Liver (tissue), 9 donors: ENCODE measurements around the gene ACOT7. TPM values are rescaled to one million over a fixed set of nuclear protein-coding genes. Genes with fewer than 3 reads are reported as not detected.

ENCODE experiments used
- DNase-seq: peaks from one replicate; pipeline ENCODE4 v3.0.0-alpha.2; 2017; ENCODE audit warnings: low spot score
- H3K27ac ChIP-seq, 2 donors: one replicate each; pipeline ENCODE4 v1.7.0; 2013; ENCODE audit warnings: inconsistent platforms in 2 of 2, low read length in 2 of 2, control low read depth in 1 of 2, low read depth in 1 of 2, mild to moderate bottlenecking in 1 of 2
- H3K27me3 ChIP-seq, 4 donors: one replicate each; pipeline versions ENCODE4 v1.6.1 to v1.7.0; 2013; ENCODE audit warnings: low read length in 3 of 4, inconsistent platforms in 1 of 4, mild to moderate bottlenecking in 1 of 4, moderate library complexity in 1 of 4; ENCODE audit not compliant: control insufficient read depth in 4 of 4, insufficient read depth in 4 of 4
- H3K36me3 ChIP-seq, 4 donors: one replicate each; pipeline versions ENCODE4 v1.6.1 to v1.7.0; 2013; ENCODE audit warnings: low read length in 3 of 4, mild to moderate bottlenecking in 3 of 4, low read depth in 1 of 4, moderate library complexity in 1 of 4; ENCODE audit not compliant: control insufficient read depth in 4 of 4, insufficient read depth in 3 of 4
- H3K4me1 ChIP-seq, 4 donors: one replicate each; pipeline versions ENCODE4 v1.6.1 to v1.7.0; 2013; ENCODE audit warnings: low read length in 3 of 4, mild to moderate bottlenecking in 3 of 4, moderate library complexity in 1 of 4; ENCODE audit not compliant: control insufficient read depth in 4 of 4, insufficient read depth in 4 of 4
- H3K4me3 ChIP-seq, 3 donors: one replicate each; pipeline versions ENCODE4 v1.6.1 to v1.7.0; 2013; ENCODE audit warnings: low read length in 3 of 3, control low read depth in 1 of 3, low read depth in 1 of 3, mild to moderate bottlenecking in 1 of 3
- H3K9ac ChIP-seq, 2 donors: one replicate each; pipeline ENCODE4 v1.7.0; 2013; ENCODE audit warnings: low read length in 2 of 2, mild to moderate bottlenecking in 2 of 2, moderate library complexity in 2 of 2, control low read depth in 1 of 2, low read depth in 1 of 2
- H3K9me3 ChIP-seq, 4 donors: one replicate each; pipeline versions ENCODE4 v1.6.1 to v1.7.0; 2013; ENCODE audit warnings: low read length in 3 of 4; ENCODE audit not compliant: control insufficient read depth in 4 of 4
- ATF3 ChIP-seq: IDR thresholded peaks from 2 replicates; pipeline ENCODE4 v1.6.1; 2016; ENCODE audit warnings: antibody characterized with exemption
- CTCF ChIP-seq: fragments of 150-350 bp; IDR thresholded peaks from 2 replicates; pipeline ENCODE4 v1.5.1; 2017; ENCODE audit warnings: improper control_type of control experiment, low read depth, low read length; ENCODE audit not compliant: missing input control
- EGR1 ChIP-seq, 2 donors: IDR thresholded peaks; 2 replicates each; pipeline ENCODE4 v1.6.1; 2016 to 2018; ENCODE audit warnings: antibody characterized with exemption in 2 of 2, low read depth in 2 of 2
- FOXA1 ChIP-seq: IDR thresholded peaks from 2 replicates; pipeline ENCODE4 v1.6.1; 2016; ENCODE audit warnings: antibody characterized with exemption
- FOXA2 ChIP-seq: IDR thresholded peaks from 2 replicates; pipeline ENCODE4 v1.6.1; 2016; ENCODE audit warnings: antibody characterized with exemption
- GABPA ChIP-seq, 2 donors: IDR thresholded peaks in 1 of 2; conservative IDR thresholded peaks in 1 of 2; 2 replicates each; pipeline ENCODE4 v1.6.1; 2016; ENCODE audit warnings: antibody characterized with exemption in 2 of 2, mild to moderate bottlenecking in 1 of 2, moderate library complexity in 1 of 2
- HNF4A ChIP-seq, 2 donors: conservative IDR thresholded peaks; 2 replicates each; pipeline ENCODE4 v1.6.1; 2016; ENCODE audit warnings: antibody characterized with exemption in 2 of 2, mild to moderate bottlenecking in 2 of 2
- HNF4G ChIP-seq: IDR thresholded peaks from 2 replicates; pipeline ENCODE4 v1.6.1; 2016; ENCODE audit warnings: antibody characterized with exemption
- JUND ChIP-seq, 2 donors: IDR thresholded peaks; 2 replicates each; pipeline ENCODE4 v1.6.1; 2016; ENCODE audit warnings: antibody characterized with exemption in 2 of 2
- NR2F2 ChIP-seq: IDR thresholded peaks from 2 replicates; pipeline ENCODE4 v1.6.1; 2016; ENCODE audit warnings: antibody characterized with exemption
- RAD21 ChIP-seq, 2 donors: IDR thresholded peaks; 2 replicates each; pipeline ENCODE4 v1.6.1; 2016; ENCODE audit warnings: antibody characterized with exemption in 2 of 2, mild to moderate bottlenecking in 2 of 2
- REST ChIP-seq: IDR thresholded peaks from 2 replicates; pipeline ENCODE4 v1.6.1; 2016; ENCODE audit warnings: antibody characterized with exemption, mild to moderate bottlenecking
- RXRA ChIP-seq, 2 donors: IDR thresholded peaks; 2 replicates each; pipeline ENCODE4 v1.6.1; 2017 to 2018; ENCODE audit warnings: antibody characterized with exemption in 2 of 2, mild to moderate bottlenecking in 1 of 2
- SP1 ChIP-seq: IDR thresholded peaks from 2 replicates; pipeline ENCODE4 v1.6.1; 2018; ENCODE audit warnings: antibody characterized with exemption, mild to moderate bottlenecking
- TAF1 ChIP-seq: conservative IDR thresholded peaks from 2 replicates; pipeline ENCODE4 v1.6.1; 2016; ENCODE audit warnings: antibody characterized with exemption, mild to moderate bottlenecking
- YY1 ChIP-seq: IDR thresholded peaks from 2 replicates; pipeline ENCODE4 v1.6.1; 2016; ENCODE audit warnings: antibody characterized with exemption, mild to moderate bottlenecking
- ZBTB33 ChIP-seq: IDR thresholded peaks from 2 replicates; pipeline ENCODE4 v1.6.1; 2016; ENCODE audit warnings: antibody characterized with exemption
- WGBS: extraction: QIAGEN DNeasy Blood & Tissue Kit; methylation state at CpG from one replicate; pipeline ENCODE4 v1.1.7; 2013; 5-methylcytosine and 5-hydroxymethylcytosine counted together
- polyA plus RNA-seq, 2 donors: library from polyadenylated mRNA; stranded (reverse) in 1 of 2; unstranded in 1 of 2; fragments of 200-250 nt in 1 of 2; fragments of >200 nt in 1 of 2; fragmentation: Nextera tagmentation in 1 of 2; extraction: Ambion mirVana in 1 of 2; gene quantifications; one replicate each; pipeline versions ENCODE4 v1.2.1 to v1.2.3, GENCODE V29; 2013 to 2015
- total RNA-seq, 2 donors: library from RNA; depleted of rRNA; stranded (reverse); fragments of >200 nt; gene quantifications; one replicate each; pipeline ENCODE4 v1.2.3, GENCODE V29; 2014
- donor health status: healthy.
- donor health status: healthy.
- donor health status: healthy.
- donor health status: healthy.
- donor health status: healthy.

ACOT7 gene
- total and polyA plus RNA-seq, 4 donors = 8.7 to 14.4 (median 10.4) TPM

GRCh38 chr1:6392809-6393399, 663 bp downstream of the ACOT7 start:
- no peak overlapping the region for H3K9ac ChIP-seq
- H3K9me3 ChIP-seq = no peaks in the 10 kb centered on the region
- WGBS = 1% methylated on average over 83 of the region's 83 CpGs
- TF ChIP-seq RAD21 (IDR thresholded peaks at IDR 0.05) (no peak), JUND (IDR thresholded peaks at IDR 0.05) (no peak), FOXA1 (no peak), GABPA (IDR thresholded peaks at IDR 0.05 in 1 of 2, conservative IDR thresholded peaks at IDR 0.05 in 1 of 2) (no peak), REST (no peak), FOXA2 (no peak), ZBTB33 (no peak), EGR1 (IDR thresholded peaks at IDR 0.05; ENCODE audit: low read depth in 2 of 2) (no peak), HNF4A (conservative IDR thresholded peaks at IDR 0.05) (no peak), RXRA (IDR thresholded peaks at IDR 0.05) (no peak), HNF4G (no peak), ATF3 (no peak), SP1 (no peak), CTCF (no peak), TAF1 (no peak), YY1 (no peak), NR2F2 (no peak)
- no peaks in the 10 kb centered on the region for H3K27me3 ChIP-seq
- peak overlapping the region; percentile 97 to 99 for H3K27ac ChIP-seq
- peak overlapping the region in 2 of 3 donors; percentile 42 to 83 for H3K4me3 ChIP-seq
- DNase-seq = no peak
- H3K36me3 ChIP-seq = no peaks in the 10 kb centered on the region
- H3K4me1 ChIP-seq = peaks cover 3 to 20% (median 15%) of the 10 kb centered on the region in 4 donors
